Neutrophil (primary cell): ENCODE measurements around the gene C16orf92.

ENCODE experiments used
- H3K27ac ChIP-seq: fragments of 200-600 bp; sonication (generic); 2 replicates; pipeline ENCODE4 v1.5.1; 2016; ENCODE audit warnings: mild to moderate bottlenecking, moderate library complexity
- H3K27me3 ChIP-seq: fragments of 200-600 bp; sonication (generic); 2 replicates; pipeline ENCODE4 v1.6.0; 2016; ENCODE audit warnings: mild to moderate bottlenecking
- H3K36me3 ChIP-seq: fragments of 200-600 bp; sonication (generic); 2 replicates; pipeline ENCODE4 v1.5.1; 2017
- H3K4me1 ChIP-seq, 2 experiments: fragments of 200-600 bp in 1 of 2; sonication (generic) in 1 of 2; 1 replicate in 1 of 2; 2 replicates in 1 of 2; pipeline versions ENCODE4 v1.5.1 to v1.6.1; 2013 to 2016; ENCODE audit warnings: low read depth in 1 of 2, low read length in 1 of 2, mild to moderate bottlenecking in 1 of 2, moderate library complexity in 1 of 2; ENCODE audit not compliant: control insufficient read depth in 1 of 2, insufficient read depth in 1 of 2
- H3K4me3 ChIP-seq, 2 experiments: fragments of 200-600 bp in 1 of 2; sonication (generic) in 1 of 2; 1 replicate in 1 of 2; 2 replicates in 1 of 2; pipeline ENCODE4 v1.5.1; 2013 to 2016; ENCODE audit warnings: low read depth in 1 of 2, low read length in 1 of 2, mild to moderate bottlenecking in 1 of 2, moderate library complexity in 1 of 2
- H3K9me3 ChIP-seq: fragments of 200-600 bp; sonication (generic); 2 replicates; pipeline ENCODE4 v1.5.1; 2016
- TF ChIP-seq, protein P1 (sequence below): fragments of 200-600 bp; sonication (generic); IDR thresholded peaks from 2 replicates; pipeline ENCODE4 v1.5.1; 2016; ENCODE audit warnings: antibody characterized with exemption

C16orf92 gene

DNA sequence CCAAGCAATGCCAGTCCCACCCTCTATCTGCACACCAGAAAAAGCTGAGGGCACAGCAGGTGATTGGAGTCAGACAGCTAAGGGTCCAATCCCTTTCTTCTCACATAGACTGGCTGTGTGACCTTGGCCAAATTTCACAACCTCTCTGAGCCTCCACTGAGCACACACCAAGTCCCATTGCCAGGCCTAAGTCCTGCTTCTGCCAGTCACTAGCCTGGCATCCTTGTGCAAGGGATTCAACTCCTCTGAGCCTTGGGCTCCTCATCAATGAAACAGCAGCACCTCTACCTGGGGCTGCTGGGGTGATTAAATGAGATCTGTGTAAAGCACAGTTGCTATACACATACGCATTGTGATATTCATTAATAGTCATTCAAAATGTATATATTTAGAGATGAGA is 23.6 kb downstream of the C16orf92 start:
- no peak overlapping the region for H3K27ac ChIP-seq
- no peaks in the 10 kb centered on the region for H3K4me1 ChIP-seq
- H3K9me3 ChIP-seq = no peaks in the 10 kb centered on the region
- TF ChIP-seq, protein P1, sequence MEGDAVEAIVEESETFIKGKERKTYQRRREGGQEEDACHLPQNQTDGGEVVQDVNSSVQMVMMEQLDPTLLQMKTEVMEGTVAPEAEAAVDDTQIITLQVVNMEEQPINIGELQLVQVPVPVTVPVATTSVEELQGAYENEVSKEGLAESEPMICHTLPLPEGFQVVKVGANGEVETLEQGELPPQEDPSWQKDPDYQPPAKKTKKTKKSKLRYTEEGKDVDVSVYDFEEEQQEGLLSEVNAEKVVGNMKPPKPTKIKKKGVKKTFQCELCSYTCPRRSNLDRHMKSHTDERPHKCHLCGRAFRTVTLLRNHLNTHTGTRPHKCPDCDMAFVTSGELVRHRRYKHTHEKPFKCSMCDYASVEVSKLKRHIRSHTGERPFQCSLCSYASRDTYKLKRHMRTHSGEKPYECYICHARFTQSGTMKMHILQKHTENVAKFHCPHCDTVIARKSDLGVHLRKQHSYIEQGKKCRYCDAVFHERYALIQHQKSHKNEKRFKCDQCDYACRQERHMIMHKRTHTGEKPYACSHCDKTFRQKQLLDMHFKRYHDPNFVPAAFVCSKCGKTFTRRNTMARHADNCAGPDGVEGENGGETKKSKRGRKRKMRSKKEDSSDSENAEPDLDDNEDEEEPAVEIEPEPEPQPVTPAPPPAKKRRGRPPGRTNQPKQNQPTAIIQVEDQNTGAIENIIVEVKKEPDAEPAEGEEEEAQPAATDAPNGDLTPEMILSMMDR = no peak
- no peak overlapping the region for H3K4me3 ChIP-seq
- H3K27me3 ChIP-seq = no peaks in the 10 kb centered on the region
- H3K36me3 ChIP-seq = no peaks in the 10 kb centered on the region

DNA sequence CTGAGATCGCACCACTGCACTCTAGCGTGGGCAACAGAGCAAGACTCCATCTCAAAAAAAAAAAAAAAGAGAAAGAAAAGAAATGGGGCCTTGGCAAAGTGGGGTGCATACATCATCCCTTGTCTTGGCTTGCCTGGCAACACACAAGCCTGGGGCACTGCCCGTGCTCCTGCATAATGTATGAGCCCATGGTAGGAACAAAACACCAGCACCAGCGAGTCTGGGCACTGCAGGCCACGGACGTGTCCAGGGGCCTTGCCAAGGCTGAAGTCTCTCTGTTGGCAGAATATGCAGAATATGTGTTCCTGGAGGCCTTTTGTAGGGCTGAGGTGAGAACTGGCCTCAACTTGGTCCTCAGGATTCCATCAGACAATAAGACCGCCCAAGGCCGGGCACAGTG is 26.9 kb downstream of the C16orf92 start:
- no peak overlapping the region for H3K4me3 ChIP-seq
- TF ChIP-seq, protein P1 = no peak
- H3K27me3 ChIP-seq = no peaks in the 10 kb centered on the region
- H3K4me1 ChIP-seq = peaks cover 10 to 16% of the 10 kb centered on the region in 2 experiments
- H3K9me3 ChIP-seq = no peaks in the 10 kb centered on the region
- H3K36me3 ChIP-seq = no peaks in the 10 kb centered on the region
- no peak overlapping the region for H3K27ac ChIP-seq

DNA sequence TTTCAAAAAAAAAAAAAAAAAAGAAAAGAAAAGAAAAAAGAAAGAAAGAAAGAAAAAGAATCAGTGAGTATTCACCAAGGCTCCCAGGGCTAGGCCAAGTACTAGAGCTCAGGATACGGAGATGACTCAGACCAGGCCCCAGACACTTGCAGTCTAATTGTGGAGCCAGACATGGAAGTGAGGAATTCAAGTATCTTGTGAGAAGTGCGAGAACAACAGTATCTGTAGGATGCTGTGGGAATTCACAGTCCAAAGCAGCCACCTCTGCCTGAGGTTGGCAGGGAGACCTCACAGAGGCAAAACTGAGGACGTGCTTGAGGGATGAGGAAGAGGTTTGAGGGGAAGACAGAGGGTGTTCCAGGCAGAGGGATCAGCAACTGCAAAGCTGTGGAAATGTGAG is 28.5 kb downstream of the C16orf92 start:
- Histone ChIP-seq H3K4me1 (peaks cover 10 to 16% of the 10 kb centered on the region in 2 experiments), H3K36me3 (no peaks in the 10 kb centered on the region), H3K27me3 (no peaks in the 10 kb centered on the region), H3K27ac (no peak overlapping the region), H3K4me3 (no peak overlapping the region), H3K9me3 (no peaks in the 10 kb centered on the region)
- TF ChIP-seq, protein P1 = no peak

DNA sequence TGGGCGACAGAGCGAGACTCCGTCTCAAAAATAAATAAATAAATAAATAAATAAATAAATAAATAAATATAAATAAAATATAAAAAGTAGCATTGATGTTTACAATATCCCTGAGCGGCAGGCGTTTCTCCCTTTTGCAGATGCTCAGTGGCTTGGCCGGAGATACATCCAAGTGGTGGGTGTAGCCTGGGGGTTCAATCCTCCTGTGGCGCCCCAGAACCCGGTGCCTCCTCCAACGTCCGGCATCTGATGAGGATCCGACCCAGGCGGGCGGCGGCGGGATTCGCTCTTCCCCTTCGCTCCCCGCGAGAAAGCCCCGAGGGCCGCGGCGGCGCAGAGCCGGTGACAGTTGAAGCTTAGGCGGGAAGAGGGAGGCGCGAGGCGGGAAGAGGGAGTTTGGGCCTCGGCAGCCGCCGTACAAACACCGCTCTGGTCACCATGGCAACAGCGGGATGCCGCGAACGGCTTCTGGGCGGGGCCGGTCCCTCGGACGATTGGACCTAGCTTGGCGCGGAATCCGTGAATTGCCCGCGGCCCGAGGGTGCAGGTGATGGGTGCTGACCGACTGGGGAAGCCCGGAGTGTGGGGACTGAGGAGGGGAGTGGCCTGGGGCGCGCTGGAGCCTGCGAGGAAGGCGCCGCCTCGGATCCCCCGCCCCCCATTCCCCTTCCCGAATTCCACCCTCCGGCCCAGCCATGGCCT is 29.8 kb downstream of the C16orf92 start:
- Histone ChIP-seq H3K36me3 (no peaks in the 10 kb centered on the region), H3K4me3 (peak overlapping the region; percentile 72 to 74), H3K4me1 (peaks cover 10 to 16% of the 10 kb centered on the region in 2 experiments), H3K9me3 (no peaks in the 10 kb centered on the region), H3K27ac (peak overlapping the region; percentile 60), H3K27me3 (no peaks in the 10 kb centered on the region)
- TF ChIP-seq, protein P1 = no peak

DNA sequence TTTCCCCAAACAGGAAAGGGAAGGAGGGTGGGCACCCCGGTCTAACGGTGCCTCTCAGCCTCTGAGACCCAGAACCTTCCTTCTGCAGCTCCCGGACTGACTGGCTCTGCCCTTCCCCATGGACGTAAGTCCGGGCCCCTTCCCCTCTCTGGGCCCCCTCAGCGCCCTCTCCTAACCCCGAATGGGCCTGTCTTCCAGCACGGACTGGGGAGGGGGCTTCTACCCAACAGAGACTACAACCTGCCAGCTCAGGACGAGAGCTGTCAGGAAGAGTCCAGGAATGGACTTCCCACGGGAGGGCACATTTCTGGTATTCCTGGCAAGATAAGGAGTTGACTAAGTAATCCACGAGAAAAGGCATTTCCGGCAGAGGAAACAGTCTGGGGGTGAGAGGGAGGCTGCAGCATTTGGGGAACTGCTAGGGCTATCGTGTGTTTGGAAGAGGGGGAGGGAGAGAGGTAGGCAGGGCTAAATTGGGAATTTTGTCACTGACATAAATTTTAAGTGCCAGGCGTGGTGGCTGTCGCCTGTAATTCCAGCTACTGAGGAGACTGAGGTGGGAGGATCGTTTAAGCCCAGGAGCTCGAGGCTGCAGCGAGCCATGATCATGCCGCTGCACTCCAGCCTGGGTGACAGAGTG is 30.5 kb downstream of the C16orf92 start:
- H3K4me3 ChIP-seq = peak overlapping the region; percentile 72 to 74
- peaks cover 10 to 16% of the 10 kb centered on the region in 2 experiments for H3K4me1 ChIP-seq
- H3K27me3 ChIP-seq = no peaks in the 10 kb centered on the region
- TF ChIP-seq, protein P1 = no peak
- H3K9me3 ChIP-seq = no peaks in the 10 kb centered on the region
- no peaks in the 10 kb centered on the region for H3K36me3 ChIP-seq
- H3K27ac ChIP-seq = peak overlapping the region; percentile 60
